ENCODE measurements around the gene DIAPH3.
"Not testable (repeated sequence)": the region's sequence is repeated elsewhere in the genome, so short reads cannot be mapped to it uniquely, and the experiment has no call there.

Gene DIAPH3

GRCh38 chr13:60093425-60094019, 70.2 kb downstream of the DIAPH3 start:
- no peaks in the 10 kb centered on the region for H3K9me3 ChIP-seq
- H3K4me1 ChIP-seq (ENCODE audit: control insufficient read depth in 1 of 2, insufficient read depth in 1 of 2, low read depth in 1 of 2, low read length in 1 of 2), result no peaks in the 10 kb centered on the region
- H3K27ac ChIP-seq, result no peak overlapping the region
- H3K27me3 ChIP-seq, result no peaks in the 10 kb centered on the region
- H3K36me3 ChIP-seq, result no peaks in the 10 kb centered on the region
- no peak for TF ChIP-seq CTCF (IDR thresholded peaks at IDR 0.05)
- no peak overlapping the region for H3K4me3 ChIP-seq (ENCODE audit: low read depth in 1 of 2, low read length in 1 of 2)

GRCh38 chr13:60091573-60091972, 72.2 kb downstream of the DIAPH3 start:
- Histone ChIP-seq H3K9me3 (no peaks in the 10 kb centered on the region), H3K36me3 (no peaks in the 10 kb centered on the region), H3K4me3 (ENCODE audit: low read depth in 1 of 2, low read length in 1 of 2) (no peak overlapping the region), H3K27me3 (no peaks in the 10 kb centered on the region), H3K4me1 (ENCODE audit: control insufficient read depth in 1 of 2, insufficient read depth in 1 of 2, low read depth in 1 of 2, low read length in 1 of 2) (no peaks in the 10 kb centered on the region), H3K27ac (no peak overlapping the region)
- TF ChIP-seq CTCF (IDR thresholded peaks at IDR 0.05), result no peak

- Histone ChIP-seq H3K9me3 (no peaks in the 10 kb centered on the region), H3K27ac (no peak overlapping the region), H3K36me3 (no peaks in the 10 kb centered on the region), H3K27me3 (no peaks in the 10 kb centered on the region), H3K4me1 (ENCODE audit: control insufficient read depth in 1 of 2, insufficient read depth in 1 of 2, low read depth in 1 of 2, low read length in 1 of 2) (no peaks in the 10 kb centered on the region), H3K4me3 (ENCODE audit: low read depth in 1 of 2, low read length in 1 of 2) (no peak overlapping the region)
- no peak for TF ChIP-seq CTCF (IDR thresholded peaks at IDR 0.05)
Measured at GRCh38 chr13:60090574-60090973, 73.2 kb downstream of the DIAPH3 start.

- H3K4me3 ChIP-seq (ENCODE audit: low read depth in 1 of 2, low read length in 1 of 2); H3K27ac ChIP-seq; H3K4me1 ChIP-seq (ENCODE audit: control insufficient read depth in 1 of 2, insufficient read depth in 1 of 2, low read depth in 1 of 2, low read length in 1 of 2); H3K9me3 ChIP-seq; H3K27me3 ChIP-seq; H3K36me3 ChIP-seq: not testable (repeated sequence)
Measured at GRCh38 chr13:60083780-60084179, 79.9 kb downstream of the DIAPH3 start.

- Histone ChIP-seq H3K27me3 (no peaks in the 10 kb centered on the region), H3K4me3 (ENCODE audit: low read depth in 1 of 2, low read length in 1 of 2) (no peak overlapping the region), H3K9me3 (no peaks in the 10 kb centered on the region), H3K36me3 (no peaks in the 10 kb centered on the region), H3K4me1 (ENCODE audit: control insufficient read depth in 1 of 2, insufficient read depth in 1 of 2, low read depth in 1 of 2, low read length in 1 of 2) (no peaks in the 10 kb centered on the region), H3K27ac (no peak overlapping the region)
- no peak for TF ChIP-seq CTCF (IDR thresholded peaks at IDR 0.05)
Measured at GRCh38 chr13:60080850-60081249, 82.9 kb downstream of the DIAPH3 start.

GRCh38 chr13:60078226-60078625, 85.5 kb downstream of the DIAPH3 start:
- Histone ChIP-seq H3K27ac (no peak overlapping the region), H3K4me1 (ENCODE audit: control insufficient read depth in 1 of 2, insufficient read depth in 1 of 2, low read depth in 1 of 2, low read length in 1 of 2) (no peaks in the 10 kb centered on the region), H3K27me3 (no peaks in the 10 kb centered on the region), H3K9me3 (no peaks in the 10 kb centered on the region), H3K4me3 (ENCODE audit: low read depth in 1 of 2, low read length in 1 of 2) (no peak overlapping the region), H3K36me3 (no peaks in the 10 kb centered on the region)
- no peak for TF ChIP-seq CTCF (IDR thresholded peaks at IDR 0.05)
